Measurements from ENCODE around the gene CYB561. TPM values are rescaled to one million over a fixed set of nuclear protein-coding genes. Genes with fewer than 3 reads are reported as not detected.

The CYB561 gene, protein sequence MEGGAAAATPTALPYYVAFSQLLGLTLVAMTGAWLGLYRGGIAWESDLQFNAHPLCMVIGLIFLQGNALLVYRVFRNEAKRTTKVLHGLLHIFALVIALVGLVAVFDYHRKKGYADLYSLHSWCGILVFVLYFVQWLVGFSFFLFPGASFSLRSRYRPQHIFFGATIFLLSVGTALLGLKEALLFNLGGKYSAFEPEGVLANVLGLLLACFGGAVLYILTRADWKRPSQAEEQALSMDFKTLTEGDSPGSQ
- total RNA-seq, result 2.9 and 4.6 TPM in 2 replicates
- 3.0 TPM for polyA plus RNA-seq (2012)

DNA sequence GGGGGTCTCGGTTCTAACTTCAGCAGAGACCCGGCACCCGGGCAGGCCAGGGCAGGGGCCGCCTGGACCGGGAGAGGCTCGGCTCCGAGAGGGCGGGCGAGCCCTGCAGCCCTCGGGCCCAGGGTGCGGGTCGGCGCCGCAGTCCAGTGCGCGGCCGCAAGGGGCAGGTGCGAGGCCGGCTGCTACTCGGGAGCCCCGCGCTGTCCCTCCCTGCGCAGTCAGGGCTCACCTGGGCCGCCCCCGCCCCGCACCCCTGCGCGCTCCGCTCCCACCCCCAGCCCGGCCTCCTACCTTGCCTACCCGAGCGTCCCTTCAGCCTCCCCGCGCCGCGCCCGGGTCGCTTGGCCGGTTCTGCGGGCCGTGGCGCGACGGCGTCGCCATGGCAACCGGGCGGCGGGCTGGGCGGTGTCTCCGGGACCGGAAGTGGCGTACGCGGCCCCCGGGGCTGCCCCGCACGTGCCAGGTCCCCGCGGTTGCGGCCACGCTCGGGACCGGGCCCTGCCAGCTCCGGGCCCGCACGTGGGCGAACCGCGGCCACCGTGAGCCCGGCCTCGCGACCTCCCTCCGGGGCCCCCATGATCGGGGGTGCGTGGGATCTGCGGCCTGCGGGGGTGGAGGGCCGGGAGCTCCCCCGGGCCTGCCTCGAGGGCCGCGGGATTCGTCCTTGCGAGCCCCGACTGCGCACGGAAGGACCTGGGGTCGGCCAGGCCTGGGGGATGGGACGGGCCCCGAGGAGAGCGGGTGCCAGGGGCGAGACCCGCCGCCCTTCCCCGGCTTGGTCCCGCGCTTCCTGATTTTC is at the start of gene CYB561:
TSS of gene CYB561 (minus strand) at position 353 of the 799 bp plus-strand sequence. CDS start 8,759 bp downstream, outside the sequence.
- DNase-seq (ENCODE audit: low read depth), result peak; percentile 54

DNA sequence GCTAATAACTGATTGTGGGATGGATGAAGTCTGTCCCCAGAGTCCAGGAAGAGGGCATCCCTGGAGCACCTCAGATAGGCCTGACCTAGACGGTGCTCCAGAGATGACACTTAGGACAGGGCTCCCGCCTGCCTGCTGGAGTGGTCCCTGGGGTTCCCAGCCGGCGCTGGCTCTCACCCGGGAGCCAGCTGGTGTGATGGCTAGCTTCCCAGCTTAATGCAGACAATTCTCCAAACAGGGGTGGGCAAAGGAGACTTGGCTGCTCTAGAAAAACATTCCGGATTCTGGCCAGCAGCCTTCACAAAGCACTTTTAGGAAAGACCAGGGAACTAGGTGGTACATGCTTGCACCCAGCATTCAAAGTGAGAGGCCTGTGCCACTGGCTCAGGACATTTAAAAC is 49.4 kb upstream of the CYB561 start:
- no peak for DNase-seq (ENCODE audit: low read depth)

DNA sequence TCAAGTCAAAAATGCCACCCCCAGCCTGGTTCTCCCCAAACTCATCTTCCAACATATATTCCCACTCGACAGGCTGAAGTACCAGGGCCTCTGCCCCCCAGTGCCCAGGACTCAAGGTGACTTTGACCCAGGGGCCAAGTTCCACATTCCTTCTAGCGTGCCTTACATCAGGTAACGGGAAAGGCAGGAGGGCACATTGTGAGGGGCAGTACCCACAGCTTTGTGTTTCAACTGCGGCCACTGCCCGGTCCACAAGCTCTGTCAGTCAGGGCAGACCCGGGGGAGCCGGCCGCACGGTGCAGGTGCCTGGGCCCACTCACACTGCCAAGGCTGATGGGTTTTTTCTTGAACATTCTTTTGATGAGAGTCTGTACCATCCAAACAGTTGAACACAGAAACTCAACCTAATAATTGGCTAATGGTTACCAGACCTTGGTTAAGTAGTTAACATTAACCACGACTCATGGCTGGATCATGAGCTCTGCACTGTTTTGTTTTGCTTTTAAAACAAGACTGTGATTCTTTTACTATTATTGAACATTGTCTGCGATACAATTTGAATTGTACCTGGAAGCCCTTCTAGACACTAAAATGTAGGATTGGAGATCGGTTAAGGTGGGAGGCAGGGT is 48.3 kb upstream of the CYB561 start:
- no peak for DNase-seq (ENCODE audit: low read depth)

DNA sequence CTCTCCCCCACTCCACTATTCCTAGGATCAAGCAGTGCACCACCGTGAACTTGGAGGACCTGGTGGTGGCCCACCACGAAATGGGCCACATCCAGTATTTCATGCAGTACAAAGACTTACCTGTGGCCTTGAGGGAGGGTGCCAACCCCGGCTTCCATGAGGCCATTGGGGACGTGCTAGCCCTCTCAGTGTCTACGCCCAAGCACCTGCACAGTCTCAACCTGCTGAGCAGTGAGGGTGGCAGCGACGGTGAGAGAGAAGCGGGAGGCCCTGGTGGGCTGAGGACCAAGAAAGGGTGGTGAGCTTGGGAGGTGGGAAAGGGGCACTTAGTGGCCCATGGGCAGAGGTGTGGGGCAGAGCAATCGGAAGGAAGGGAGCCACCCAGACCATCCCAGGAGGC is 47.3 kb upstream of the CYB561 start:
- DNase-seq (ENCODE audit: low read depth), result no peak

DNA sequence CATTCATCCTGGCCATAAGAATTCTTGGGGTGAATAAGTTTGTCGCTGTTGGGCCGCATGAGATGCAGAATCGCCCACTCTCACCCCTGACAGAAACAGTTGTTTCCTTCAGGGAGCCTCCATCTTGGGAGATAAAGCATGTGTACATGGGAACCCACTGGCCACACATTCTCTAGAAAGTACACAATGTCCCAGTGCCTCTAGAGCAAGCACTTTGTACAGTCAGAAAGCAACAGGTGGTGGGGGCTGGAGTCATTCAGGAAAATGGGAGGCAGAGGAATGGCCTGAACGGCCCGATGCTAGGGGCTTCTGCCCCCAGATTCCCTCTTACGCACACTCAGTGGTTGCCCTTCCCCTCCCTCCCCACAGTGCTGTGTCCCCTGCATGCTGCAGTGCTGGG is 46.8 kb upstream of the CYB561 start:
- no peak for DNase-seq (ENCODE audit: low read depth)

DNA sequence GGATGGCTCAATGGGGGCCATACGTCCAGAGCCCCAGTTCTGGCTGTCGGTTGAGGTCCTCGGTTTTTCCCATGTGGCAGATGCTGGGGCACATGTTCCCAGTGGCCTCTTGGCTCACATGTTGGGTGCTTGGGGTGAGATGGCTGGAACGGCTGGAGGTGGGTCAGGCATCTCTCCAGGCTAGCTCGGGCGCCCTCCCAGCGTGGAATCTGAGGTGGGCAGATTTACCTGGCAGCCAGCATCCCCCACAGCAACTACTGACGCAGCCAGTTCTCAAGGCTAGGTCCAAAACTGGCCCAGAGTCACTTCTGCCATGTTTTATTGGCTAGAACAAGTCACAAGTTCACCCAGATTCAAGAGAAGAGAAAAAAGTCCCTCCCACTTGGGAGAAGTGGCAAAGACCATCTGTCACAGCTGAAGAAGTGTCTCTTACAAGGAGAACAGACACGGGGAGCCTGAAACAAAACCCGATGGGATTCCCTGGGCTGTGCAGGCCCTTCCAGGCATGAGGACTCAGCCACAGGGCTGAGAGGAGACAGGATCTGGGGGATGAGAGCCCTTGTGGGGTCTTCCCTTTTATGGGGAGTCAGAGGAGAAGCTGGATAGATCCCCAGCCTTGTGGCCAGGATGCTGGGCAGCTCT is 46.0 kb upstream of the CYB561 start:
- DNase-seq (ENCODE audit: low read depth), result peak; percentile 33

DNA sequence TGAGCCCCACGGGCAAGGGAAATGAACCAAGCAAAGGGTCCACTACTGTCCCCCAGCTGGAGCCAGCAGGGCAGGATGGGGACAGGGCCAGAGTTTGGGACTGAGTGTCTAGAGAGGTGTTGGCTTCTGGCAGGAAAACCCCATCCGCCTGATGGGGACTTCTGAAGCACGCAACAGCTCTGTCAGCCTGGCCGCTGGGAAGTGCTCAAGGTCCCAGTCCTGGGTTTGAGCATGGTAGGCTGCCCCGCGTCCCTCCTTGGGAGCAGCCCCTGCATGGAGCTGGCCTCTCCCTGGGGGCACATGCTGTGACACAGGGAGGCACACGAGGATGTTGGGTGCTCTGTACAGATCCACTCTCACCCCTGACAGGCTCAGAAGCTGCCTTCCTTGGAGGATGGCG is 45.3 kb upstream of the CYB561 start:
- no peak for DNase-seq (ENCODE audit: low read depth)

DNA sequence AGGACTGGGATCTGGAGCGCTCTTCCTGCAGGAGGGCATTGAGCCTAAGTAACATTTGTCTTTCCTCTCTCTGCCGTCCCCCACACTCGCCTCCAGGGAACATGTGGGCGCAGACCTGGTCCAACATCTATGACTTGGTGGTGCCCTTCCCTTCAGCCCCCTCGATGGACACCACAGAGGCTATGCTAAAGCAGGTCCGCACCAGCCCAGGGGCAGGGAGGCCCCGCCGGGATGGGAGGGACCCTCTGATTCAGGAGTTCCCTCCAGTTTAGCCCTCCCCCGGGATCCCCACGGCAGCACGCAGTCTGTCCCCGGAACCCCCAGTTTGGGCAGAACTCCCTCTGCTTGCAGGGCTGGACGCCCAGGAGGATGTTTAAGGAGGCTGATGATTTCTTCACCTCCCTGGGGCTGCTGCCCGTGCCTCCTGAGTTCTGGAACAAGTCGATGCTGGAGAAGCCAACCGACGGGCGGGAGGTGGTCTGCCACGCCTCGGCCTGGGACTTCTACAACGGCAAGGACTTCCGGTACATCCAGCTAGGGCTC is 44.8 kb upstream of the CYB561 start:
- no peak for DNase-seq (ENCODE audit: low read depth)

DNA sequence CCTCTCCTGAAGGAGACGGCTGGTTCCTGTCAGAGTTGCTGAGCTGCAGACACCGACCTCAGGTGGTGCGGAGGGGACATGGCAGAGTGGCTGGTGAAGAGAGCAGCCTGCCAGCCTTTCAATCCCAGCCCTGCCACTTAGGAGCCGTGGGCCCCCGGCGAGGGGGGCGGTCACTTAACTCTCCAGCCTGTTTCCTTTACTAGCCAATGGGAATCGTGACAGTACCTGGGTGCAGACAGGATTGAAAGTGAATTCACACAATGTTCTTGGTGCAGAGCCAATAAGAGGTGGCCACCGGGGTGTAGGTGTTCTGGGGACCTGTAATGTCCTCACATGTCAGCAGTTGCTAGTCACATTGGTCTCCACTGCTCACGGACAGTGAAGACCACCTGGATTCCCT is 44.2 kb upstream of the CYB561 start:
- DNase-seq (ENCODE audit: low read depth), result no peak

DNA sequence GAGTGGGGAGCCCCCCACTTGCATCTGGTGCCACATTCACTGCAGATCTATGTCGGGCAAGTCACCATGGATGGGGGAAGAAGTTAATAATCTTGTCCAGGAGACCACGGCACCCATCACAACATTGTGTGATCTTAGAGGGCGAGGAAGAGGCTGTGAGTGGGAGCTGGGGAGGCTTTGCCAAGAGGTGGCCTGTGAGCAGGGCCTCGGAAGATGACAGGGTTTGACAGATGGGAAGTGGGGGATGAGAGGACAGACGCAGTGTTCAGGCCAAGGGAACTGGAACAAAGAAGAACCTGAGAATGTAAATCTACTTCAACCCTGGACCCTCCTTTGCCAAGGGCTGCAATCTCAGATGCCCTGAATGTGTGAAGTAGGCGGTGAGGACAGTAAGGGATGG is 43.2 kb upstream of the CYB561 start:
- DNase-seq (ENCODE audit: low read depth), result no peak

DNA sequence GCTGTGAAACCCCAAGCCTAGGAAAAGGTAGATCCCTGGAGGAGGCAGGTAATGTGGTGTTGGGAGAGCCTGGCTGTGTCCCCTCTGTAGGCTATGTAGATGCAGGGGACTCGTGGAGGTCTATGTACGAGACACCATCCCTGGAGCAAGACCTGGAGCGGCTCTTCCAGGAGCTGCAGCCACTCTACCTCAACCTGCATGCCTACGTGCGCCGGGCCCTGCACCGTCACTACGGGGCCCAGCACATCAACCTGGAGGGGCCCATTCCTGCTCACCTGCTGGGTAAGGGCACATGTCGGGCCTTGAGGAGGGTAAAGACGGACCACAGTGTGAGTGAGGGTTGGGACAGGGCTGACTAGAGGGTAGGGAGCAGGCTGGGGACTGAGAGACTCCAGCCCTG is 42.7 kb upstream of the CYB561 start:
- DNase-seq (ENCODE audit: low read depth), result no peak

DNA sequence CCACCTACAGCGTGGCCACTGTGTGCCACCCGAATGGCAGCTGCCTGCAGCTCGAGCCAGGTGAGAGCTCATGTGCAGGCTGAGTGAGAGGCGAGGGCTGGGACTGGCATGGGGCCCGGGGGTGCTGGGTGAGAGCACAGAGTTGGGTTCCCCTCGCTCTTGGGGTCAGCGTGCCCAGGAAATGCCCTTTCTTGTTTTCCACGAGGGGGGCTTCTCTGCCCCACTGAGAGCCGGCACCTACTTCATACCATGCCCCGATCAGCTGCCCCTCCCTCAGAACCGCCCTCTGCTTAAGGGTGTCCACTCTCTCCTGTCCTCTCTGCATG is 40.9 kb upstream of the CYB561 start:
- no peak for DNase-seq (ENCODE audit: low read depth)

DNA sequence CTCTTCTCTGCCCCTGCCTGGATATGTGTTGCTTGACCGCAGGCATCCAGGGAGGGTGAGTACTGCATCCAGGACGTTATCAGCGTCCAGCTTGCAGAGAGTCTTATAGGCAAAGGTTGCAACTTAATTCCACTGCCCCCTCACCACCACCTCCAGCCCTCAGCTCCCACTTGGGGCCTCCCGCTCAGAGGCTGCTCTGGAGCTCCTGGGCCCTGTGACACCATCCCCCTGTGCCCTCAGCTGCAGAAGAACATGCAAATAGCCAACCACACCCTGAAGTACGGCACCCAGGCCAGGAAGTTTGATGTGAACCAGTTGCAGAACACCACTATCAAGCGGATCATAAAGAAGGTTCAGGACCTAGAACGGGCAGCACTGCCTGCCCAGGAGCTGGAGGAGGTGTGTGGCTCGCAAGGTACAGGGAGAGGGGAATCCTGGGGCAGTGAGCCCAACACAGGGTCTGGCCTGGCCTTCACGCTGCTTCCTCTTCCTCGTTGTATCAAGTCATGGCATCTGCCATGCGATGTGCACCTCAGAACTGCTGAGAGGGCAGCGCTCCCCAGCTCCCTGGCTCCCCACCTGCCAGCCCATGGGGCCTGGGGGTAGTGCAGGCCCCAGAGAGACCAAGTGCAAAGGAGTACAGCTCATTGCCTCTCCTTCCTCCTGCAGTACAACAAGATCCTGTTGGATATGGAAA is 40.4 kb upstream of the CYB561 start:
- DNase-seq (ENCODE audit: low read depth), result no peak

DNA sequence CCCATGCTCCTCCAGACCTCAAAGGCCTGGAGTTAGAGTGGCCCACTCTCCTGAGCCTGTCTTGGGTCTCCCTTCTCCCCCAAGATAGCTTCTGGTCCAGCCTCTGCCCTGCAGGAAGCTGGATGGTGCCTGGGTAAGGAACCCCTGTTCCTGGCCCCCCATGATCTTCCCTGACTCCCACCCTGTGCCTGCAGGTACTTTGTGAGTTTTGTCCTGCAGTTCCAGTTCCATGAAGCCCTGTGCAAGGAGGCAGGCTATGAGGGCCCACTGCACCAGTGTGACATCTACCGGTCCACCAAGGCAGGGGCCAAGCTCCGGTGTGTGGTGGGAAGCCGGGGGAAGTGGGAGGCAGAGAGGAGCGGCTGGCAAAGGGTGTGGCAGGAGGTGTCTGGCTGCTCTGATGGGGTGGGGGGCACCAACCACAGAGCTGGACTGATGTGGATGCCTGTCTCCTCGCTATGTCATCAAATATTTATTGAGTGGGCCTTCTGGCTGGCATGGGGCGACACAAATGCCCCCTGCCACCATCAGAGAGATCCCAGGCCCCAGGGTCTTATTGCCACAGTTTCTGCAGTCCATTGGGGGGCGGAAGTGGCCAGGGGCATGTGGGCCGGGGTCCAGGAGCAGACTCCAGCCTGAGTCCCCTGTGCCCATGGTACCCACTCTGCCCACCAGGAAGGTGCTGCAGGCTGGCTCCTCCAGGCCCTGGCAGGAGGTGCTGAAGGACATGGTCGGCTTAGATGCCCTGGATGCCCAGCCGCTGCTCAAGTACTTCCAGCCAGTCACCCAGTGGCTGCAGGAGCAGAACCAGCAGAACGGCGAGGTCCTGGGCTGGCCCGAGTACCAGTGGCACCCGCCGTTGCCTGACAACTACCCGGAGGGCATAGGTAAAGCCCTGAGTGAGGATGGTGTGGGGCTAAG is 37.8 kb upstream of the CYB561 start:
- no peak for DNase-seq (ENCODE audit: low read depth)

DNA sequence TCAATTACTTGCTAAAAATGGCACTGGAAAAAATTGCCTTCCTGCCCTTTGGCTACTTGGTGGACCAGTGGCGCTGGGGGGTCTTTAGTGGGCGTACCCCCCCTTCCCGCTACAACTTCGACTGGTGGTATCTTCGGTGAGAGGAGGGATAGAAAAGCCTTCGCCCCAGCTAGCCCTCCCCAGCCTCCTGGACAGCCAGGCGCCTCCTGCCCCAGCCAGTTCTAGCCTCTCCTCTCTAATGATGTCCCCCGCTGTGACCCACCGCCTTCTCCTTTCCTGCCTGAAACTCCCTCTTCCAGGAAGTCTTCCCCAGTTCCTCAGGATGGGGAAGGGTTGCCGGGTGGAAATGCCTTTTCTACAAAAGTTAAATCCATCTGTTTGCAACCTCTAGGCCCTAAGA is 36.9 kb upstream of the CYB561 start:
- no peak for DNase-seq (ENCODE audit: low read depth)

DNA sequence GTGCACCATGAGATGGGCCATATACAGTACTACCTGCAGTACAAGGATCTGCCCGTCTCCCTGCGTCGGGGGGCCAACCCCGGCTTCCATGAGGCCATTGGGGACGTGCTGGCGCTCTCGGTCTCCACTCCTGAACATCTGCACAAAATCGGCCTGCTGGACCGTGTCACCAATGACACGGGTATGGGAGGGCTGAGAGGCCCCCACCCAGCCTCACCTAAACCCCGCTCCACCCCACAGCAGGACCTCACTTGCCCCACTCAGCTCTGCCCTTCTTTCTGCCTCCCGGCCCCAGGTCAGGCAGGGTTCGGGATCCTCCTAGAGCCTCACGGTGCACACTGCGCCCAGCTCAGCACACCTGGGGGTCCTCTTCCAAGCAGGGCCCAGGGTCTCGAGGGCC is 36.4 kb upstream of the CYB561 start:
- DNase-seq (ENCODE audit: low read depth), result no peak

DNA sequence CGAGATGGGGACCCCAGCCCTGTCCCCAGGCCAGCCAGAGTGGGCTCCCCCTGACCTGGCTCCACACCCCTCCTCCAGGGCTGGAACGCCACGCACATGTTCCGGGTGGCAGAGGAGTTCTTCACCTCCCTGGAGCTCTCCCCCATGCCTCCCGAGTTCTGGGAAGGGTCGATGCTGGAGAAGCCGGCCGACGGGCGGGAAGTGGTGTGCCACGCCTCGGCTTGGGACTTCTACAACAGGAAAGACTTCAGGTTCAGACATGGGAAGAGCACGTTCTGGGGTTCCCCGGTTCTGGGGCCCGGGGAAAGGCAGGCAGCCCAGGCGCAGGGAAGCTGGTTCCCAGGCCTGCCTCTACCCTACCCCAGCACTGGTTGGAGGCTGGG is 35.4 kb upstream of the CYB561 start:
- no peak for DNase-seq (ENCODE audit: low read depth)

DNA sequence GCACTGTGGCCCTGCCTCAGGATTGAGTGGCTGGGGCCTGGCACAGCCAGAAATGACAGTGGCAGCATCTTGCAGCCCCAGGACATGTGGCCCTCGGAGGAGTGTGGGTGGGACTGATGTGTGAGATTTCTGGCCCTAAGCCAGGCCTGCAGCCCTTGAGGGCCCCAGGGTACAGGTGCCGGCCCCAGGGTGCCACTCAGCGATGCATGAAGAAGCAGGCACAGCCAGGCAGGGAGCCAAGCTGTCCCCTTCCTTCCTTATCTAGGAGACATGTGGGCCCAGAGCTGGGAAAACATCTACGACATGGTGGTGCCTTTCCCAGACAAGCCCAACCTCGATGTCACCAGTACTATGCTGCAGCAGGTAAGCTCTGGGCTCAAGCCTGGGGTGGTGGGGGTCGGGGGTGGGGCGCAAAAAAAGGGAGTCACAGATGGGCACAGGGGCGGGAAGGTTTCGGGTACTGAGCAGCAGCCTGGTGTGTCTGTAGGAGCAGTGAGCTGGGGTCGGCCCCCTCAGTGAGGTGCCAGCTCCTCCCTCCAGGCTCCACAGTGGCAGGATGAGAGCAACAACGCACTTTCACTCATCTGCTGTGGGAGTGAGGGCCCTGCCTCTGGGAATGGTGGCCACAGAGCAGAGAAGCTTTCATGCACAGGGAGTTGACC is 34.9 kb upstream of the CYB561 start:
- no peak for DNase-seq (ENCODE audit: low read depth)

DNA sequence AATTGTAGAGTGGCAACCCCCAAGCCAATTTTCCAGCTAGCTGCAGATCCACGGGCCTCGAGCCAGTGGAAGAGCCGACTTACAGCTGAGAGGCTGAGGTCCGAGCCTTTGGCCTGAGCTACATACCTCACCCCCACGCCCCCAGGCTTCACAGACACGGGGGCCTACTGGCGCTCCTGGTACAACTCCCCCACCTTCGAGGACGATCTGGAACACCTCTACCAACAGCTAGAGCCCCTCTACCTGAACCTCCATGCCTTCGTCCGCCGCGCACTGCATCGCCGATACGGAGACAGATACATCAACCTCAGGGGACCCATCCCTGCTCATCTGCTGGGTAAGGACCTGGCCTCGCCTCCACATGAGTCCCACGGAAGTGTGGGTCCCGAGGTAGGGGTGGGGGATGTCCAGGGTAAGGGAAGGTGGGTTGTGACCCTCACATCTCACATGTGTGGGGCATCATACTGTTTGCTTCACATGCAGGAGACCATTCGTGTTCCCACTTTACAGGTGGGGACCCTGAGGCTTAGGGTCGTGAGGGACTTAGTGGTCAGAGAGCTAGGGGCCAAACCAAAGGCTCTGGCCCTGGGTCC is 34.2 kb upstream of the CYB561 start:
- no peak for DNase-seq (ENCODE audit: low read depth)

Data from myocyte (in vitro differentiated cells).